ENCODE results near the gene PAX7. TPM values are rescaled to one million over a fixed set of nuclear protein-coding genes. Genes with fewer than 3 reads are reported as not detected.

PAX7 gene
- total and polyA plus RNA-seq, 11 donors = not detected

DNA sequence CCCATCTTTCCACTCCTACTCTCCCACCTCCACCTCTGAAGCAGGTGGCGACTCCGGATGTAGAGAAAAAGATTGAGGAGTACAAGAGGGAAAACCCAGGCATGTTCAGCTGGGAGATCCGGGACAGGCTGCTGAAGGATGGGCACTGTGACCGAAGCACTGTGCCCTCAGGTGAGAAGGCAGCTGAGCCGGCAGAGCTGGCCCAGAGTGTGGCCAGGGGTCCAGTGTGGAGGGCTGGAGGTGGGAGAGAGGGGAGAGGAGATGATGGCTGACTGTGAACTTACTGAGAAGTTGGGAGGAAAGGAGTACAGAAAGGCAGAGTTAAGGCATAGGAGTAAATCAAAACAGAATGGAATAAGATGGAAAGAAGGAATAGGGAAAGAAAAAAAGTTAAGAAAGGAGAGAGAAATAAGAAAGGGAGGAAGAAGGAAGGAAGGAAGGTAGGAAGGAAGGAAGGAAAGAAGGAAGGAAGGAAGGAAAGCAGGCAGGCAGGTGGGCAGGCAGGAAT is 4.5 kb downstream of the PAX7 start:
- 4 to 9% (median 6%) methylated on average over 5 of the region's 5 CpGs for WGBS, 4 donors
- Histone ChIP-seq H3K4me1 (peaks cover 0 to 27% (median 2%) of the 10 kb centered on the region in 12 donors), H3K27me3 (peaks cover 81 to 100% (median 99%) of the 10 kb centered on the region in 9 donors), H3K27ac (no peak overlapping the region), H3K9me3 (no peaks in the 10 kb centered on the region), H3K4me3 (no peak overlapping the region), H3K36me3 (no peaks in the 10 kb centered on the region)
- intact Hi-C loops (cut with DNase I) = no loop called here
- ATAC-seq (no peak), DNase-seq (no peak)
- TF ChIP-seq POLR2A (IDR thresholded peaks at IDR 0.05) (no peak), CTCF (IDR thresholded peaks at IDR 0.05) (no peak)

DNA sequence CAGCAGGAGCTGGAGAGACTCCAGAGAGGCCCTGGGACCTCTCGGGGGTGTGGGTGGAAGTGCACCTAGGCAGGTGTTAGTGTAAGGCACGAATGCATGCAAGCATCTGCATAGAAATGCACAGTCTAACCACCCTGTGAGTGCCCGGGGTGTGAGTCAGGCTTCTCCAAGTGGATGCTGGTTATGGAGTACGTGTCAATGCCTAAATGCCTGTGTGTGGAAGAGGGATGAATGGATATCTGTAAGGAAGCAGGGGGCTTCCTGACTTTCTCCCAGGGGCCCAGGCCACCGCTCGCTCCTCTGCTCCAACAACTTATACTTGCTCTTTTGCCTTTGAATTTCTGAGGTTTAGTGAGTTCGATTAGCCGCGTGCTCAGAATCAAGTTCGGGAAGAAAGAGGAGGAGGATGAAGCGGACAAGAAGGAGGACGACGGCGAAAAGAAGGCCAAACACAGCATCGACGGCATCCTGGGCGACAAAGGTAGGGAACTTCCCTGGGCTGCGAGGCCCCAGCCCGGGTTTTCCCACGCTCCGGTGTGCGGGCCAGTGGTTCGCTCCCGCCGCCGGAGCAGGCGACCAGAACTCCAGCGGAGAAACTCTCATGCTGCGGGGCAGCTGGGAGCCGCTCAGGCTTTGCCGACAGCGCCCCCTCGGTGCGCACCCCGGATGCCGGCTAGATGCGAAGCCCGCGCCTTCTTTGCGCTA is 5.4 kb downstream of the PAX7 start:
- intact Hi-C loops (cut with DNase I) = no loop called here
- DNase-seq (no peak), ATAC-seq (no peak)
- Histone ChIP-seq H3K27ac (no peak overlapping the region), H3K9me3 (no peaks in the 10 kb centered on the region), H3K27me3 (peaks cover 82 to 100% (median 99%) of the 10 kb centered on the region in 9 donors), H3K36me3 (no peaks in the 10 kb centered on the region), H3K4me3 (no peak overlapping the region), H3K4me1 (peaks cover 0 to 18% (median under 1%) of the 10 kb centered on the region in 12 donors)
- no peak for TF ChIP-seq POLR2A (IDR thresholded peaks at IDR 0.05)
- TF ChIP-seq CTCF (IDR thresholded peaks at IDR 0.05) = no peak
- WGBS, 4 donors = 2 to 3% (median 2%) methylated on average over 28 to 40 of the region's 40 CpGs

- ATAC-seq = no peak
- peaks cover 81 to 100% (median 99%) of the 10 kb centered on the region in 9 donors for H3K27me3 ChIP-seq
- TF ChIP-seq CTCF (IDR thresholded peaks at IDR 0.05) (no peak), POLR2A (IDR thresholded peaks at IDR 0.05) (no peak)
- DNase-seq = peak in 1 of 5 donors; percentile 51
- H3K4me3 ChIP-seq = no peak overlapping the region
- intact Hi-C loops (cut with DNase I) = no loop called here
- H3K27ac ChIP-seq = no peak overlapping the region
- H3K9me3 ChIP-seq = no peaks in the 10 kb centered on the region
- WGBS, 4 donors = 2 to 3% (median 2%) methylated on average over 47 to 52 of the region's 52 CpGs
- no peaks in the 10 kb centered on the region for H3K36me3 ChIP-seq
- H3K4me1 ChIP-seq = peaks cover 0 to 10% (median 0%) of the 10 kb centered on the region in 12 donors
These were observed 6.2 kb downstream of the PAX7 start for GRCh38 chr1:18636596-18637508.

- Histone ChIP-seq H3K27me3 (peaks cover 79 to 100% (median 99%) of the 10 kb centered on the region in 9 donors), H3K4me3 (no peak overlapping the region), H3K4me1 (peaks cover 0 to 11% (median 0%) of the 10 kb centered on the region in 12 donors), H3K9me3 (no peaks in the 10 kb centered on the region), H3K27ac (no peak overlapping the region), H3K36me3 (no peaks in the 10 kb centered on the region)
- intact Hi-C loops (cut with DNase I) = no loop called here
- no peak for TF ChIP-seq CTCF (IDR thresholded peaks at IDR 0.05)
- no peak for TF ChIP-seq POLR2A (IDR thresholded peaks at IDR 0.05)
- peak in 1 of 5 donors; percentile 40 for DNase-seq
- no peak for ATAC-seq
- WGBS, 4 donors = 1 to 5% (median 3%) methylated on average over 20 to 24 of the region's 24 CpGs
These were observed 6.9 kb downstream of the PAX7 start for GRCh38 chr1:18637511-18637960.

All from heart left ventricle (tissue), 16 donors.